Duodenal mucosa (tissue), 2 donors: ENCODE measurements around the gene PRC1.

Experiments used
- H3K27ac ChIP-seq: one replicate; pipeline ENCODE4 v1.7.0; 2013; ENCODE audit warnings: low read depth, low read length
- H3K27me3 ChIP-seq, 2 donors: one replicate each; pipeline ENCODE4 v1.7.0; 2013; ENCODE audit warnings: low read length in 2 of 2, control low read depth in 1 of 2; ENCODE audit not compliant: insufficient read depth in 2 of 2, control insufficient read depth in 1 of 2
- H3K36me3 ChIP-seq, 2 donors: one replicate each; pipeline ENCODE4 v1.7.0; 2013; ENCODE audit warnings: low read length in 2 of 2, control low read depth in 1 of 2; ENCODE audit not compliant: insufficient read depth in 2 of 2, control insufficient read depth in 1 of 2
- H3K4me1 ChIP-seq, 2 donors: one replicate each; pipeline ENCODE4 v1.7.0; 2013; ENCODE audit warnings: low read length in 2 of 2, control low read depth in 1 of 2; ENCODE audit not compliant: insufficient read depth in 2 of 2, control insufficient read depth in 1 of 2
- H3K4me3 ChIP-seq, 2 donors: one replicate each; pipeline ENCODE4 v1.7.0; 2013; ENCODE audit warnings: low read length in 2 of 2, low read depth in 1 of 2
- H3K9ac ChIP-seq, 2 donors: one replicate each; pipeline ENCODE4 v1.7.0; 2013; ENCODE audit warnings: low read length in 2 of 2, low read depth in 1 of 2
- H3K9me3 ChIP-seq, 2 donors: one replicate each; pipeline ENCODE4 v1.7.0; 2013; ENCODE audit warnings: low read length in 2 of 2, control low read depth in 1 of 2; ENCODE audit not compliant: control insufficient read depth in 1 of 2

Gene PRC1

DNA sequence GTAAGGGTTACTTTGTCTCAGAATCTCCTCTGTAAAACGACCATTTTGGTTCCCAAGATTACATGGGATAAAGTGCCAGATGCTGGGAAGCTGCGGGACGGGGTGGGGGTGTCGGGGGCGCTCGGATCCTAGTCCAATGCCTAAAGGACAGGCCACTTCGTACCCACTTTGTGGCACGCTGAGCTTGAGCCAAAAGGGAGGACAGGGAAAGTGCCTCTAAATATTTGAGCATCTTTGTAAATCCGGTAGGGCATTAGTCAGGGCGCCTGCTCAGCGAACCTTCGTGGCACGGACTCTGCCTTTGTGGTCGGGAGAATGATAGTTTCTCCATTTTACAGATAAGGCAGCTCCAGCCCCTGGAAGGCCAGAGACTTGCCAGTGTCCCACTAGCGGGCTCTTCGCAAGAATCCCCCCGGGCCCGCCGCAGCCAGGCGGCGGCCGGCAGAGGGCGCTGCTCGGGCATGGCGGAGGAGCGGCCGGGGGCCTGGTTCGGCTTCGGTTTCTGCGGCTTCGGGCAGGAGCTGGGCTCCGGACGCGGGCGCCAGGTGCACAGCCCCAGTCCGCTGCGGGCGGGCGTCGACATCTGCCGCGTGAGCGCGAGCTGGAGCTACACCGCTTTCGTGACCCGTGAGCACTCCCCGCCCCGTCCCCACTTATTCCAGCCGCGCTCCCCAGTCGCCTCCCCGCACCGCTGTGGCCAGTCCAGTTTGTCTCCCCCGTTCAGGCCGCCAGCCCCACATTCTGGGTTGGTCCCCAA is 37.9 kb downstream of the PRC1 start:
- H3K4me1 ChIP-seq = peaks cover 20 to 22% of the 10 kb centered on the region in 2 donors
- no peaks in the 10 kb centered on the region for H3K27me3 ChIP-seq
- H3K9ac ChIP-seq = peak overlapping the region; percentile 69 to 74
- no peak overlapping the region for H3K27ac ChIP-seq
- H3K4me3 ChIP-seq = peak overlapping the region; percentile 72 to 77
- peaks cover 17 to 42% of the 10 kb centered on the region in 2 donors for H3K36me3 ChIP-seq
- no peaks in the 10 kb centered on the region for H3K9me3 ChIP-seq

GRCh38 chr15:90955624-90956273 is 38.6 kb downstream of the PRC1 start:
- peaks cover 11 to 42% of the 10 kb centered on the region in 2 donors for H3K36me3 ChIP-seq
- no peaks in the 10 kb centered on the region for H3K9me3 ChIP-seq
- H3K27ac ChIP-seq = no peak overlapping the region
- H3K27me3 ChIP-seq = no peaks in the 10 kb centered on the region
- H3K4me3 ChIP-seq = peak overlapping the region; percentile 72 to 77
- H3K4me1 ChIP-seq = peaks cover 20 to 22% of the 10 kb centered on the region in 2 donors
- peak overlapping the region; percentile 74 to 77 for H3K9ac ChIP-seq

GRCh38 chr15:90954712-90955623 is 39.4 kb downstream of the PRC1 start, which contains the start of gene RCCD1:
Gene RCCD1 (plus strand): TSS chr15:90954884. CDS start chr15:90956735, 1,851 bp downstream.
- Histone ChIP-seq H3K27ac (peak within 1 kb of the TSS; percentile 91), H3K4me3 (peak within 1 kb of the TSS; percentile 77 to 81), H3K9me3 (no peaks in the 10 kb centered on the region), H3K4me1 (peaks cover 20 to 22% of the 10 kb centered on the region in 2 donors), H3K9ac (peak within 1 kb of the TSS; percentile 74 to 77), H3K36me3 (peaks cover 9 to 42% of the 10 kb centered on the region in 2 donors), H3K27me3 (no peaks in the 10 kb centered on the region)

DNA sequence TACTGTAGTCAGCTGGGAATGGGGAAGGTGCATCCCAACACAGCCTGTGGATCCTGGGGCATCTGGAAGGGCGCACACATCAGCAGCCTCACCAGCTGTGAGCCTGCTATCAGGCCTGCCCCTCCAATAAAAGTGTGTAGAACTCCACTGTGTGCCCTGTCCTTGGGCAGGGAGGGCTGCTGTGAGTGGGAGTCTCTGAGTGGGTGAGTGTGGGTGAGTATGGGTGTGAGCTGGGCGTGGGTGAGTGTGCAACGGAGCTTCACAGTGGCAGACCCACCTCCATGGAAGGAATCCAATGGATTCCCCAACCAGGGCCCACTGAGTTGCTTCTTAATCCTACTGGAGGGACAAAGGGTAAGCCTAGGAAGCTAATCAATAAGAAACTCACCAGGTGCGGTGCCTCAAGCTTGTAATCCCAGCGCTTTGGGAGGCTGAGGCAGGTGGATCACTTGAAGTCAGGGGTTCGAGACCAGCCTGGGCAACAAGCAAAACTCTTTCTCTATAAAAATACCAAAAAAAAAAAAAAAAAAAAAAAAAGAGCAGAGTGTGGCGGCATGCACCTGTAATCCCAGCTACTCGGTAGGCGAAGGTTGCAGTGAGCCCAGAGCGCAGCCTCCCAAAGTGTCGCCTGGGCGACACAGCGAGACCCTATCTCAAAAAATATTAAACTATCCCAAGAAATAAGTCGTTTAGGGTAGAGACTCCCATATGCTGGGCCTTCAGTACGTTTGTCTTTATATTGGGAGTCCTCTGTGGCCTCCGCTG is 40.2 kb downstream of the PRC1 start:
- Histone ChIP-seq H3K4me3 (peak overlapping the region; percentile 77 to 81), H3K9me3 (no peaks in the 10 kb centered on the region), H3K27me3 (no peaks in the 10 kb centered on the region), H3K36me3 (peaks cover 9 to 48% of the 10 kb centered on the region in 2 donors), H3K27ac (no peak overlapping the region), H3K4me1 (peaks cover 20 to 22% of the 10 kb centered on the region in 2 donors), H3K9ac (peak overlapping the region in 1 of 2 donors; percentile 74)

DNA sequence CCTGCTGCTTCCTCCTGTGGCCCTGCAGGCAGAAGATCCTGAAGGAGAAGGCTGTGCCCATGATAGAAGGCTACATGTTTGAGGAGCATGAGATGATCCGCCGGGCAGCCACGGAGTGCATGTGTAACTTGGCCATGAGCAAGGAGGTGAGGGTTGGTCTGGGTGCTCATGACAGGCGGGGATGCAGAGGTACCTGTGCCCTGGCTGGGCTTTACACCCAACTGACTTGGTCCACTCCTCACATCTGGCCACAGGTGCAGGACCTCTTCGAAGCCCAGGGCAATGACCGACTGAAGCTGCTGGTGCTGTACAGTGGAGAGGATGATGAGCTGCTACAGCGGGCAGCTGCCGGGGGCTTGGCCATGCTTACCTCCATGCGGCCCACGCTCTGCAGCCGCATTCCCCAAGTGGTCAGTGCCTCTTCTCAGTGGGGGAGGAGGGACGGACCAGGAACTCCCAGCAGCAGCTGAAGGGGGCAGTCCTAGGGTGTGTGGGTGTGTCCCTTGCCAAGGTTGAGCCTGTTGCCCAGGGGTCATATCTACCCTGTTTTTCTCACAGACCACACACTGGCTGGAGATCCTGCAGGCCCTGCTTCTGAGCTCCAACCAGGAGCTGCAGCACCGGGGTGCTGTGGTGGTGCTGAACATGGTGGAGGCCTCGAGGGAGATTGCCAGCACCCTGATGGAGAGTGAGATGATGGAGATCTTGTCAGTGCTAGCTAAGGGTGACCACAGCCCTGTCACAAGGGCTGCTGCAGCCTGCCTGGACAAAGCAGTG is 41.2 kb downstream of the PRC1 start:
- peaks cover 12 to 56% of the 10 kb centered on the region in 2 donors for H3K36me3 ChIP-seq
- H3K9me3 ChIP-seq = no peaks in the 10 kb centered on the region
- no peak overlapping the region for H3K4me3 ChIP-seq
- H3K27ac ChIP-seq = no peak overlapping the region
- H3K27me3 ChIP-seq = no peaks in the 10 kb centered on the region
- H3K9ac ChIP-seq = no peak overlapping the region
- peaks cover 20 to 22% of the 10 kb centered on the region in 2 donors for H3K4me1 ChIP-seq

DNA sequence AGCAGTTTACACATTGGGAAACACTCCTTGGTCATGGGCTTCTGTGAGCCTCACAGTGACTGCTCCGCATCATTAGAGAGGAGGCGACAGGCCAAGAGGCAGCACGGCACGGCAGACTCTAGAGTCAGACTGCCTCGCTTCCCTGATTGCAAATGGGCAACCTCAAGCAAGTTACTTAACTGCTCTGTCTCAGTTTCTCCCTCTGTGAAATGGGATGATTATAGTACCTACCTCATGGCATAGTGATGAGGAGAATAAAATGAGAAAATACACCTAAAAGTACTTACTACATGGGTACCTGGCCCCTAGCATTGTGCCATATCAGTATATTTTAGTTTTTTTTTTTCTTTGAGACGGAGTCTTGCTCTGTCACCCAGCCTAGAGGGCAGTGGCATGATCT is 43.7 kb downstream of the PRC1 start:
- Histone ChIP-seq H3K27ac (no peak overlapping the region), H3K9ac (no peak overlapping the region), H3K27me3 (no peaks in the 10 kb centered on the region), H3K36me3 (peaks cover 21 to 76% of the 10 kb centered on the region in 2 donors), H3K4me3 (no peak overlapping the region), H3K4me1 (peaks cover 5% of the 10 kb centered on the region in 2 donors), H3K9me3 (no peaks in the 10 kb centered on the region)

DNA sequence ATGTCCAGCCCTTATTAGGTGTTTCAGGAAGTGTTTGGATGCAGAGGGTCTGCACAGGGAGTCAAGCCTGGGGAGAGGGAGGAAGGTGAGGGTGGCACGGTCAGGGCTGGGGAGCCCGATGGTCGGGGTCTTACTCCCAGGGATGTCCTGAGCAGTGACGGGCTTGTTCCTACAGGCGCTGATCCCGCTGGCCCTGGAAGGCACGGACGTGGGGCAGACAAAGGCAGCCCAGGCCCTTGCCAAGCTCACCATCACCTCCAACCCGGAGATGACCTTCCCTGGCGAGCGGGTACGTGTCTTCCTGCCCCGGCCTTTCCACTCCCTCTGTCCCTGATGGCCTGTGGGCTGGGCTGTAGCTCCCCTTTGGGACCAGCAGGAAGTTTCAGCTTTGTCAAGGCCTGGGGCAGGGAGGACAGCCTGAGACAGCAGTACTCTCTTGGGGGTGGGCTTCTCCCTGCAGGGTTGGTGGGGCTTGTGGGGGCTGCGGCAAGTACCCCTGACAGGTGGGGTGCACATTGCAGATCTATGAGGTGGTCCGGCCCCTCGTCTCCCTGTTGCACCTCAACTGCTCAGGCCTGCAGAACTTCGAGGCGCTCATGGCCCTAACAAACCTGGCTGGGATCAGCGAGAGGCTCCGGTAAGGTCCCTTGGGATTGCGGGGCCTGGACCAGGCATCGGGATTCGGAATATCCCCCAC is 44.2 kb downstream of the PRC1 start:
- Histone ChIP-seq H3K27ac (no peak overlapping the region), H3K27me3 (no peaks in the 10 kb centered on the region), H3K9ac (no peak overlapping the region), H3K4me1 (no peaks in the 10 kb centered on the region), H3K9me3 (no peaks in the 10 kb centered on the region), H3K36me3 (peaks cover 22 to 77% of the 10 kb centered on the region in 2 donors), H3K4me3 (no peak overlapping the region)

DNA sequence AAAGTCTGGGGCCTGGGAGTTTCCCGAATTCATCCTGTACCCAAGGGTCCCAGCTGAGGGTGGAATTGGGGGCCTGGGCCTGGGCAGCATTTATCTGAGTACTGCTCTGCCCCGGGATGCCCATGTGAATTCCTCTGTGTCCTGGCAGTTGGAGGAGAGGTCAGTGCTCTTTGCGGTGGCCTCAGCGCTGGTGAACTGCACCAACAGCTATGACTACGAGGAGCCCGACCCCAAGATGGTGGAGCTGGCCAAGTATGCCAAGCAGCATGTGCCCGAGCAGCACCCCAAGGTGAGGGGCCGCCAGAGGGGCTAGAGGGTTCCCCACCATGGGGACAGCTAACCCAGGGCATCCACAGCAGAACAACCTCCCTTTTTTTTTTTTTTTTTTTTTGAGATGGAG is 45.8 kb downstream of the PRC1 start:
- Histone ChIP-seq H3K4me3 (no peak overlapping the region), H3K4me1 (no peaks in the 10 kb centered on the region), H3K9ac (no peak overlapping the region), H3K36me3 (peaks cover 28 to 87% of the 10 kb centered on the region in 2 donors), H3K27me3 (no peaks in the 10 kb centered on the region), H3K9me3 (no peaks in the 10 kb centered on the region), H3K27ac (no peak overlapping the region)
